Gastroesophageal sphincter (tissue), 3 donors: ENCODE measurements around the gene CCL27.

ENCODE experiments used
- EP300 ChIP-seq: sonication (generic); formaldehyde crosslinking; IDR thresholded peaks from one replicate; pipeline ENCODE4 v1.6.1; 2017; ENCODE audit warnings: antibody characterized with exemption, mild to moderate bottlenecking
- POLR2A ChIP-seq, 2 donors: fragments of 450-650 bp; IDR thresholded peaks; one replicate each; pipeline ENCODE4 v1.6.1; 2017; ENCODE audit warnings: antibody characterized with exemption in 2 of 2, mild to moderate bottlenecking in 2 of 2, moderate library complexity in 1 of 2
- POLR2AphosphoS5 ChIP-seq: sonication (generic); formaldehyde crosslinking; IDR thresholded peaks from one replicate; pipeline ENCODE4 v1.6.1; 2017; ENCODE audit warnings: antibody characterized with exemption
- TF ChIP-seq, protein P1 (sequence below), 4 experiments: fragments of 200-600 bp in 2 of 4; fragments of 450-650 bp in 2 of 4; sonication (generic) in 1 of 4; IDR thresholded peaks; one replicate each; pipeline ENCODE4 v1.5.1; 2017 to 2019; ENCODE audit warnings: antibody characterized with exemption in 4 of 4, mild to moderate bottlenecking in 2 of 4, moderate library complexity in 2 of 4

DNA sequence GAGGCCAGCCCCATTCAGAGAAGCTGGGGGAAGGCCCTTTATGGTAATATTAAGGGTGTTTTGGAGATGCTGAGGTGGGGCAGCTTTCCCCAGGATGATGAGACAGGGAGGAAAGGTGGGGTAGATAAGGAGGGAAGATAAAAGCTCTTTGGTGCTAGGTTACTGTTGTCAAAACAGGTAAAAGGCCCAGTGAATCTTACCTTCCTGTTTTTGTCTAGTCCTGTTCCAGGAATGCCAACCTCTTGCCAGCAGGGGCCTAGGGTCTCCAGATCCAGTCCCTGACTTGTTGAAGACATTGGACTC, 797 bp upstream of the CCL27 start:
- TF ChIP-seq, protein P1, sequence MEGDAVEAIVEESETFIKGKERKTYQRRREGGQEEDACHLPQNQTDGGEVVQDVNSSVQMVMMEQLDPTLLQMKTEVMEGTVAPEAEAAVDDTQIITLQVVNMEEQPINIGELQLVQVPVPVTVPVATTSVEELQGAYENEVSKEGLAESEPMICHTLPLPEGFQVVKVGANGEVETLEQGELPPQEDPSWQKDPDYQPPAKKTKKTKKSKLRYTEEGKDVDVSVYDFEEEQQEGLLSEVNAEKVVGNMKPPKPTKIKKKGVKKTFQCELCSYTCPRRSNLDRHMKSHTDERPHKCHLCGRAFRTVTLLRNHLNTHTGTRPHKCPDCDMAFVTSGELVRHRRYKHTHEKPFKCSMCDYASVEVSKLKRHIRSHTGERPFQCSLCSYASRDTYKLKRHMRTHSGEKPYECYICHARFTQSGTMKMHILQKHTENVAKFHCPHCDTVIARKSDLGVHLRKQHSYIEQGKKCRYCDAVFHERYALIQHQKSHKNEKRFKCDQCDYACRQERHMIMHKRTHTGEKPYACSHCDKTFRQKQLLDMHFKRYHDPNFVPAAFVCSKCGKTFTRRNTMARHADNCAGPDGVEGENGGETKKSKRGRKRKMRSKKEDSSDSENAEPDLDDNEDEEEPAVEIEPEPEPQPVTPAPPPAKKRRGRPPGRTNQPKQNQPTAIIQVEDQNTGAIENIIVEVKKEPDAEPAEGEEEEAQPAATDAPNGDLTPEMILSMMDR (IDR thresholded peaks at IDR 0.05), result no peak
- TF ChIP-seq EP300 (no peak), POLR2A (IDR thresholded peaks at IDR 0.05) (no peak), POLR2AphosphoS5 (no peak)
